Measurements from ENCODE around the gene PNKD. TPM values are rescaled to one million over a fixed set of nuclear protein-coding genes. Genes with fewer than 3 reads are reported as not detected.
A peak's percentile ranks its signal among the peaks of the same experiment; 100 is the strongest.

The PNKD gene
- total and polyA plus RNA-seq, 2 experiments from 2014 or later: 28.2 to 83.3 TPM

- H3K36me3 Mint-ChIP-seq (ENCODE audit: low read depth): no peaks in the 10 kb centered on the region
Observed at GRCh38 chr2:218366621-218367414, 96.5 kb downstream of the PNKD start.

More at GRCh38 chr2:218366621-218367414, 96.5 kb downstream of the PNKD start:
- Mint-ChIP-seq H3K9me3 (no peaks in the 10 kb centered on the region), H3K4me1 (peaks cover 4% of the 10 kb centered on the region; the same call in 2 of the 3 replicates), H3K4me3 (peak overlapping the region; percentile 77), H3K27me3 (ENCODE audit: insufficient read depth, low read depth, poor library complexity) (peaks cover 24% of the 10 kb centered on the region), H3K27ac (no peak overlapping the region)
- H3K79me2 ChIP-seq (replicated peaks; ENCODE audit: insufficient read depth): no peaks in the 10 kb centered on the region
- H3K4me3 ChIP-seq: peak overlapping the region; percentile 85
- ATAC-seq (no peak), DNase-seq (ENCODE audit: low spot score) (no peak)
- H3K9me2 ChIP-seq (ENCODE audit: insufficient read depth): no peaks in the 10 kb centered on the region
- H3K36me3 ChIP-seq (ENCODE audit: insufficient read depth): no peaks in the 10 kb centered on the region
- peak overlapping the region; percentile 97 for H2AFZ ChIP-seq
- no peaks in the 10 kb centered on the region for H4K20me1 ChIP-seq (replicated peaks; ENCODE audit: insufficient read depth)
- peak overlapping the region; percentile 96 for H3K4me2 ChIP-seq
- no peaks in the 10 kb centered on the region for H3K4me1 ChIP-seq (ENCODE audit: insufficient read depth)
- H3K27ac ChIP-seq (ENCODE audit: low read depth): 0 out of 2 replicates have a peak overlapping the region, but pooled peaks have one; percentile 72
- no peak for TF ChIP-seq POLR2AphosphoS5 (IDR thresholded peaks at IDR 0.05; ENCODE audit: low read depth)
- TF ChIP-seq EZH2phosphoT487 (IDR thresholded peaks at IDR 0.05; ENCODE audit: unreplicated experiment): no peak
- TF ChIP-seq CREB1 (CRISPR knock-in tag; IDR thresholded peaks at IDR 0.05; ENCODE audit: low read depth): no peak
- no peak for TF ChIP-seq EZH2 (IDR thresholded peaks at IDR 0.05; ENCODE audit: low read depth, unreplicated experiment)
- TF ChIP-seq, protein P1, sequence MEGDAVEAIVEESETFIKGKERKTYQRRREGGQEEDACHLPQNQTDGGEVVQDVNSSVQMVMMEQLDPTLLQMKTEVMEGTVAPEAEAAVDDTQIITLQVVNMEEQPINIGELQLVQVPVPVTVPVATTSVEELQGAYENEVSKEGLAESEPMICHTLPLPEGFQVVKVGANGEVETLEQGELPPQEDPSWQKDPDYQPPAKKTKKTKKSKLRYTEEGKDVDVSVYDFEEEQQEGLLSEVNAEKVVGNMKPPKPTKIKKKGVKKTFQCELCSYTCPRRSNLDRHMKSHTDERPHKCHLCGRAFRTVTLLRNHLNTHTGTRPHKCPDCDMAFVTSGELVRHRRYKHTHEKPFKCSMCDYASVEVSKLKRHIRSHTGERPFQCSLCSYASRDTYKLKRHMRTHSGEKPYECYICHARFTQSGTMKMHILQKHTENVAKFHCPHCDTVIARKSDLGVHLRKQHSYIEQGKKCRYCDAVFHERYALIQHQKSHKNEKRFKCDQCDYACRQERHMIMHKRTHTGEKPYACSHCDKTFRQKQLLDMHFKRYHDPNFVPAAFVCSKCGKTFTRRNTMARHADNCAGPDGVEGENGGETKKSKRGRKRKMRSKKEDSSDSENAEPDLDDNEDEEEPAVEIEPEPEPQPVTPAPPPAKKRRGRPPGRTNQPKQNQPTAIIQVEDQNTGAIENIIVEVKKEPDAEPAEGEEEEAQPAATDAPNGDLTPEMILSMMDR (conservative IDR thresholded peaks at IDR 0.05; ENCODE audit: low read depth in 2 of 2): no peak
- TF ChIP-seq STAT1 (IDR thresholded peaks at IDR 0.05; ENCODE audit: unreplicated experiment): no peak
- no peak for TF ChIP-seq JUNB (IDR thresholded peaks at IDR 0.05; ENCODE audit: unreplicated experiment)
- TF ChIP-seq, protein P2, sequence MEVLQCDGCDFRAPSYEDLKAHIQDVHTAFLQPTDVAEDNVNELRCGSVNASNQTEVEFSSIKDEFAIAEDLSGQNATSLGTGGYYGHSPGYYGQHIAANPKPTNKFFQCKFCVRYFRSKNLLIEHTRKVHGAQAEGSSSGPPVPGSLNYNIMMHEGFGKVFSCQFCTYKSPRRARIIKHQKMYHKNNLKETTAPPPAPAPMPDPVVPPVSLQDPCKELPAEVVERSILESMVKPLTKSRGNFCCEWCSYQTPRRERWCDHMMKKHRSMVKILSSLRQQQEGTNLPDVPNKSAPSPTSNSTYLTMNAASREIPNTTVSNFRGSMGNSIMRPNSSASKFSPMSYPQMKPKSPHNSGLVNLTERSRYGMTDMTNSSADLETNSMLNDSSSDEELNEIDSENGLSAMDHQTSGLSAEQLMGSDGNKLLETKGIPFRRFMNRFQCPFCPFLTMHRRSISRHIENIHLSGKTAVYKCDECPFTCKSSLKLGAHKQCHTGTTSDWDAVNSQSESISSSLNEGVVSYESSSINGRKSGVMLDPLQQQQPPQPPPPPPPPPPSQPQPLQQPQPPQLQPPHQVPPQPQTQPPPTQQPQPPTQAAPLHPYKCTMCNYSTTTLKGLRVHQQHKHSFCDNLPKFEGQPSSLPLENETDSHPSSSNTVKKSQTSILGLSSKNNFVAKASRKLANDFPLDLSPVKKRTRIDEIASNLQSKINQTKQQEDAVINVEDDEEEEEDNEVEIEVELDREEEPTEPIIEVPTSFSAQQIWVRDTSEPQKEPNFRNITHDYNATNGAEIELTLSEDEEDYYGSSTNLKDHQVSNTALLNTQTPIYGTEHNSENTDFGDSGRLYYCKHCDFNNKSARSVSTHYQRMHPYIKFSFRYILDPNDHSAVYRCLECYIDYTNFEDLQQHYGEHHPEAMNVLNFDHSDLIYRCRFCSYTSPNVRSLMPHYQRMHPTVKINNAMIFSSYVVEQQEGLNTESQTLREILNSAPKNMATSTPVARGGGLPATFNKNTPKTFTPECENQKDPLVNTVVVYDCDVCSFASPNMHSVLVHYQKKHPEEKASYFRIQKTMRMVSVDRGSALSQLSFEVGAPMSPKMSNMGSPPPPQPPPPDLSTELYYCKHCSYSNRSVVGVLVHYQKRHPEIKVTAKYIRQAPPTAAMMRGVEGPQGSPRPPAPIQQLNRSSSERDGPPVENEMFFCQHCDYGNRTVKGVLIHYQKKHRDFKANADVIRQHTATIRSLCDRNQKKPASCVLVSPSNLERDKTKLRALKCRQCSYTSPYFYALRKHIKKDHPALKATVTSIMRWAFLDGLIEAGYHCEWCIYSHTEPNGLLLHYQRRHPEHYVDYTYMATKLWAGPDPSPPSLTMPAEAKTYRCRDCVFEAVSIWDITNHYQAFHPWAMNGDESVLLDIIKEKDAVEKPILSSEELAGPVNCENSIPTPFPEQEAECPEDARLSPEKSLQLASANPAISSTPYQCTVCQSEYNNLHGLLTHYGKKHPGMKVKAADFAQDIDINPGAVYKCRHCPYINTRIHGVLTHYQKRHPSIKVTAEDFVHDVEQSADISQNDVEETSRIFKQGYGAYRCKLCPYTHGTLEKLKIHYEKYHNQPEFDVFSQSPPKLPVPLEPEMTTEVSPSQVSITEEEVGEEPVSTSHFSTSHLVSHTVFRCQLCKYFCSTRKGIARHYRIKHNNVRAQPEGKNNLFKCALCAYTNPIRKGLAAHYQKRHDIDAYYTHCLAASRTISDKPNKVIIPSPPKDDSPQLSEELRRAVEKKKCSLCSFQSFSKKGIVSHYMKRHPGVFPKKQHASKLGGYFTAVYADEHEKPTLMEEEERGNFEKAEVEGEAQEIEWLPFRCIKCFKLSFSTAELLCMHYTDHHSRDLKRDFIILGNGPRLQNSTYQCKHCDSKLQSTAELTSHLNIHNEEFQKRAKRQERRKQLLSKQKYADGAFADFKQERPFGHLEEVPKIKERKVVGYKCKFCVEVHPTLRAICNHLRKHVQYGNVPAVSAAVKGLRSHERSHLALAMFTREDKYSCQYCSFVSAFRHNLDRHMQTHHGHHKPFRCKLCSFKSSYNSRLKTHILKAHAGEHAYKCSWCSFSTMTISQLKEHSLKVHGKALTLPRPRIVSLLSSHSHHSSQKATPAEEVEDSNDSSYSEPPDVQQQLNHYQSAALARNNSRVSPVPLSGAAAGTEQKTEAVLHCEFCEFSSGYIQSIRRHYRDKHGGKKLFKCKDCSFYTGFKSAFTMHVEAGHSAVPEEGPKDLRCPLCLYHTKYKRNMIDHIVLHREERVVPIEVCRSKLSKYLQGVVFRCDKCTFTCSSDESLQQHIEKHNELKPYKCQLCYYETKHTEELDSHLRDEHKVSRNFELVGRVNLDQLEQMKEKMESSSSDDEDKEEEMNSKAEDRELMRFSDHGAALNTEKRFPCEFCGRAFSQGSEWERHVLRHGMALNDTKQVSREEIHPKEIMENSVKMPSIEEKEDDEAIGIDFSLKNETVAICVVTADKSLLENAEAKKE (CRISPR knock-in tag; IDR thresholded peaks at IDR 0.05): no peak
- TF ChIP-seq ZNF114 (CRISPR knock-in tag; IDR thresholded peaks at IDR 0.05): no peak
- no peak for TF ChIP-seq NANOG (IDR thresholded peaks at IDR 0.05; ENCODE audit: borderline replicate concordance)
- TF ChIP-seq ZNF331 (CRISPR knock-in tag; IDR thresholded peaks at IDR 0.05; ENCODE audit: low read depth): no peak
- TF ChIP-seq REST (IDR thresholded peaks at IDR 0.05; ENCODE audit: unreplicated experiment): no peak
- TF ChIP-seq, protein P3, sequence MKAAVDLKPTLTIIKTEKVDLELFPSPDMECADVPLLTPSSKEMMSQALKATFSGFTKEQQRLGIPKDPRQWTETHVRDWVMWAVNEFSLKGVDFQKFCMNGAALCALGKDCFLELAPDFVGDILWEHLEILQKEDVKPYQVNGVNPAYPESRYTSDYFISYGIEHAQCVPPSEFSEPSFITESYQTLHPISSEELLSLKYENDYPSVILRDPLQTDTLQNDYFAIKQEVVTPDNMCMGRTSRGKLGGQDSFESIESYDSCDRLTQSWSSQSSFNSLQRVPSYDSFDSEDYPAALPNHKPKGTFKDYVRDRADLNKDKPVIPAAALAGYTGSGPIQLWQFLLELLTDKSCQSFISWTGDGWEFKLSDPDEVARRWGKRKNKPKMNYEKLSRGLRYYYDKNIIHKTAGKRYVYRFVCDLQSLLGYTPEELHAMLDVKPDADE (IDR thresholded peaks at IDR 0.05): no peak
- H3K27me3 ChIP-seq (ENCODE audit: insufficient read depth): no peaks in the 10 kb centered on the region
- peaks cover 8% of the 10 kb centered on the region; the same call in 1 of the 2 replicates for H3F3A ChIP-seq (replicated peaks; ENCODE audit: low read depth)
